HEK293T (cell line): Measurements from ENCODE around the gene LRRC14B.

Experiments
- CTCF ChIA-PET: fragments of 350-600 bp; formaldehyde crosslinking; extraction: SDS; loops from one replicate; lab custom pipeline; 2021; ENCODE audit warnings: antibody characterized with exemption, inconsistent platforms; lab: Yijun Ruan, JAX
- POLR2A ChIA-PET: fragments of 350-600 bp; formaldehyde crosslinking; extraction: SDS; loops from one replicate; lab custom pipeline; 2020; ENCODE audit warnings: antibody characterized with exemption, inconsistent platforms; lab: Yijun Ruan, JAX
- DNase-seq: peaks from one replicate; pipeline ENCODE4 v3.0.0; 2012; ENCODE audit warnings: mixed read lengths; ENCODE audit errors: extremely low spot score
- ARNT ChIP-seq: fragments of 450-650 bp; IDR thresholded peaks from 2 replicates; pipeline ENCODE4 v1.6.1; 2017; ENCODE audit warnings: mild to moderate bottlenecking
- BHLHE40 ChIP-seq: fragments of 450-650 bp; IDR thresholded peaks from 2 replicates; pipeline ENCODE4 v1.6.1; 2016; ENCODE audit warnings: mild to moderate bottlenecking, moderate library complexity, borderline replicate concordance
- CTBP1 ChIP-seq: fragments of 450-650 bp; IDR thresholded peaks from 2 replicates; pipeline ENCODE4 v1.6.1; 2016; ENCODE audit warnings: borderline replicate concordance
- ELF4 ChIP-seq: fragments of 450-650 bp; IDR thresholded peaks from 2 replicates; pipeline ENCODE4 v1.6.1; 2017; ENCODE audit warnings: antibody characterized with exemption
- FOXA1 ChIP-seq: fragments of 450-650 bp; IDR thresholded peaks from 2 replicates; pipeline ENCODE4 v1.6.1; 2016; ENCODE audit warnings: mild to moderate bottlenecking
- FOXK2 ChIP-seq: fragments of 450-650 bp; IDR thresholded peaks from 2 replicates; pipeline ENCODE4 v1.6.1; 2016; ENCODE audit warnings: mild to moderate bottlenecking
- FOXM1 ChIP-seq: fragments of 450-650 bp; IDR thresholded peaks from 2 replicates; pipeline ENCODE4 v1.6.1; 2017; ENCODE audit warnings: mild to moderate bottlenecking, borderline replicate concordance
- HDGF ChIP-seq: fragments of 450-650 bp; IDR thresholded peaks from 2 replicates; pipeline ENCODE4 v1.6.1; 2017; ENCODE audit warnings: antibody characterized with exemption, borderline replicate concordance
- L3MBTL2 ChIP-seq: fragments of 450-650 bp; conservative IDR thresholded peaks from 2 replicates; pipeline ENCODE4 v1.6.1; 2016; ENCODE audit warnings: mild to moderate bottlenecking
- LEF1 ChIP-seq: fragments of 450-650 bp; IDR thresholded peaks from 2 replicates; pipeline ENCODE4 v1.6.1; 2017; ENCODE audit warnings: mild to moderate bottlenecking, borderline replicate concordance
- NFRKB ChIP-seq: fragments of 450-650 bp; IDR thresholded peaks from 2 replicates; pipeline ENCODE4 v1.6.1; 2016; ENCODE audit warnings: mild to moderate bottlenecking, moderate library complexity
- SP1 ChIP-seq: fragments of 450-650 bp; IDR thresholded peaks from 2 replicates; pipeline ENCODE4 v1.6.1; 2017
- SUZ12 ChIP-seq: fragments of 450-650 bp; IDR thresholded peaks from 2 replicates; pipeline ENCODE4 v1.6.1; 2016; ENCODE audit warnings: mild to moderate bottlenecking
- TARDBP ChIP-seq: fragments of 450-650 bp; IDR thresholded peaks from 2 replicates; pipeline ENCODE4 v1.6.1; 2016
- ZNF384 ChIP-seq: fragments of 450-650 bp; IDR thresholded peaks from 2 replicates; pipeline ENCODE4 v1.6.1; 2016
- TF ChIP-seq, protein P1 (sequence below): fragments of 450-650 bp; IDR thresholded peaks from 2 replicates; pipeline ENCODE4 v1.6.1; 2016

LRRC14B gene

DNA sequence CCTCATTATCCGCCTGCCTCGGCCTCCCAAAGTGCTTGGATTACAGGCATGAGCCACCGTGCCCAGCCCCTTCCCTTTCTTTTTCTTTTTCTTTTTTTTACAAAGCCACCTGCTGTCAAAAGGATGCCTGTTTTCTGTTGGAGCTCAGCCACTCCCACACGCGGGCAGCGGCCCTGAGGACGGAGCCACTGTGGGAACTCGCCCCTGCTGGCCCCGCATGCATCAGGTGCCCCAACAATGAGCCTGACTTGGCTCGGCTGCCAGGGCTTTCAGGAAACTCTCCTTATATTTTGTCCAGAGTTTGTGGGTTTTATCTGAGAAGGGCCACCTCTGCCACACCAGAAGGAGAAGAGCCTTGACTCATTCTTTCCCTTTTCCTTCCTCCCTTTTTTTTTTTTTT, 37.1 kb upstream of the LRRC14B start:
- DNase-seq = no peak
- CTCF ChIA-PET = no interaction called here
- POLR2A ChIA-PET = no interaction called here
- TF ChIP-seq BHLHE40 = no peak
- TF ChIP-seq NFRKB = no peak
- TF ChIP-seq LEF1 = no peak
- TF ChIP-seq, protein P1, sequence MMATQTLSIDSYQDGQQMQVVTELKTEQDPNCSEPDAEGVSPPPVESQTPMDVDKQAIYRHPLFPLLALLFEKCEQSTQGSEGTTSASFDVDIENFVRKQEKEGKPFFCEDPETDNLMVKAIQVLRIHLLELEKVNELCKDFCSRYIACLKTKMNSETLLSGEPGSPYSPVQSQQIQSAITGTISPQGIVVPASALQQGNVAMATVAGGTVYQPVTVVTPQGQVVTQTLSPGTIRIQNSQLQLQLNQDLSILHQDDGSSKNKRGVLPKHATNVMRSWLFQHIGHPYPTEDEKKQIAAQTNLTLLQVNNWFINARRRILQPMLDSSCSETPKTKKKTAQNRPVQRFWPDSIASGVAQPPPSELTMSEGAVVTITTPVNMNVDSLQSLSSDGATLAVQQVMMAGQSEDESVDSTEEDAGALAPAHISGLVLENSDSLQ = no peak
- no peak for TF ChIP-seq FOXA1

DNA sequence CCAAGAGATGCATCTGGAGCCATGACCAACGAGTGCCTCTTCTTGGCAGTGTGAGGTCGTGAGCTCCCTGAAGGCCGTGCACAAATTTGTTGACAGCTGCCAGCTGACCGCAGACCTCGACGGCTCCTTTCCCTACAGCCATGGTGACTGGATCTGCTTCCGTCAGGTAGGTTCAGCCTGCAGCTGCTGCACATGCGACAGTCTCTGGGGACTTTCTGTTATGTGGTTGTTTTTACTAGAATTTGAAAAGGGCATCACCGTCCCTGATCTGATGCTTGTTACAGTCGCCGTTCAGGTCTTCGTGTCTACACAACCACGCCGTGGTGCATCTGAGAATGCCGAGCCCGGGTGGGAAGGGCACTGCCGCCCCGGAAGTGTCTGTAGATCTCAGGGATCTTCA, 36.5 kb upstream of the LRRC14B start:
- ChIA-PET CTCF (no interaction called here), POLR2A (no interaction called here)
- no peak for TF ChIP-seq L3MBTL2
- TF ChIP-seq BHLHE40 = no peak
- no peak for TF ChIP-seq FOXM1
- TF ChIP-seq FOXK2 = no peak
- no peak for TF ChIP-seq ARNT
- no peak for TF ChIP-seq FOXA1
- no peak for TF ChIP-seq ELF4
- no peak for TF ChIP-seq LEF1
- no peak for TF ChIP-seq NFRKB
- no peak for TF ChIP-seq ZNF384
- no peak for TF ChIP-seq TARDBP
- TF ChIP-seq, protein P1 = no peak
- no peak for DNase-seq

DNA sequence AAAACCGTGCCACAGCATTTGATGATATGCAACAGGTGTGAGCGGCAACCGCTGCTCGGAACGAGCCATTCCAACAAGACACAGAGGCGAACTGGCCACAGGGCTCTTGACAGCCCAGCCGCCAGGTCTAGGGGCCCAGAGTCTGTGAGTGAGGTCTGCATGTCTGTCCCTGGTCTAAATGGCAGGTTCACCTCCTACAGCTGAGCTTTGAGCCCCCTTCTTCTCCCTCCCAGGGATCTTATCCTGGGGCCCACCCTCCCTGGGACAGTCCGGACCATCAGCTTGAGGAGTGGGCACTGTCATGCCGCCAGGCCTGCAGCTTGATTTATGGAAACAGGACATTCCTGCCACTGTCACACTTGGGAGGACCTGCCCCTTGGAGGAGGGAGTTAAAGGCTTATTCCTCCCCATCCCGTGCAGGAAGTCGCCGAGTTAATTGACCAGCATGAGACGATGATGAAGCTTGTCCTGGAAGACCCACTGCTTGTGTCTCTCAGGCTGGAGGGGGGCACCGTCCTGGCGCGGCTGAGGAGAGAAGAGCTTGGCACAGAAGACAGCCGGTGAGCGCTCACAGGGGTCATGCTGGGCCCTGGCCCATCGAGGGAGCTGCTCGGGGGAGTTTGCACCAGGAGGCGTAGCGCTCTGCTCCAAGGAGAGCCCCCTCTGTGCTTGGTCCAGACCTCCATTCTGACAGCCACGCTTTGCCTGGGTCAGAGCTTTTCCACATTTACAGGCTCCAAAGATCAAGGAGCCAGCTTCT, 35.5 kb upstream of the LRRC14B start:
- POLR2A ChIA-PET = no interaction called here
- TF ChIP-seq FOXM1 (no peak), HDGF (no peak), FOXK2 (no peak), SP1 (no peak), TARDBP (no peak), SUZ12 (no peak), NFRKB (no peak), L3MBTL2 (no peak), LEF1 (no peak), ARNT (no peak), FOXA1 (no peak)
- TF ChIP-seq, protein P1 = no peak
- DNase-seq = no peak
- CTCF ChIA-PET = no interaction called here

DNA sequence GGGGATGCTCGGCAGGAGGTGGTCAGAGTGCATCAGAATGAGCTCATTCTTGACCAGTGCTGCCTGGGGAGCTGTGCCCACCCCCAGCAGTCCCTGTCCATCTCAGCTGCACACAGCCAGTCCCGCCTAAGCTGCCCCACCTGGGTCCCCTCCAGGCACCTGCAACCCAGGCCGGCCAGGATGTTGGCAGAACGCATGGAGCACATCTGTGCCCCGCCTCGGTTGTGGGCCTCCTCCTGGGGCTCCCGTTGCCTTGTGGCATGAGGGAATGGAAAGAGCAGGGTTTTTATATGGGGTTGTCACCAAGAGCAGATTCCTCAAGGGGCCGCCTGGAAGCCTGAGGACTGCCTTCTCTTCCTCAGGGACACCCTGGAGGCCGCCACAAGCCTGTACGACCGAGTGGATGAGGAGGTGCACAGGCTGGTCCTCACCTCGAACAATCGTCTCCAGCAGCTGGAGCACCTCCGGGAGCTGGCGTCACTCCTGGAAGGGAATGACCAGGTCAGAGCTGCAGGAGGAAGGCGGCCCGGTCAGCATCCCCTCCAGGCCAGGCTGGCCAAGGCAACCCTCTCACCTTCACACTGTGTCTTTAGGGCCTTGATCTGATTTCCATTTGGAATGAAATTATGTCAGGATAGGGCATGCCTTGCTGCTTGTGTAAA, 34.8 kb upstream of the LRRC14B start:
- POLR2A ChIA-PET = no interaction called here
- no peak for TF ChIP-seq CTBP1
- no peak for TF ChIP-seq FOXA1
- no peak for TF ChIP-seq HDGF
- no peak for TF ChIP-seq L3MBTL2
- no peak for TF ChIP-seq TARDBP

DNA sequence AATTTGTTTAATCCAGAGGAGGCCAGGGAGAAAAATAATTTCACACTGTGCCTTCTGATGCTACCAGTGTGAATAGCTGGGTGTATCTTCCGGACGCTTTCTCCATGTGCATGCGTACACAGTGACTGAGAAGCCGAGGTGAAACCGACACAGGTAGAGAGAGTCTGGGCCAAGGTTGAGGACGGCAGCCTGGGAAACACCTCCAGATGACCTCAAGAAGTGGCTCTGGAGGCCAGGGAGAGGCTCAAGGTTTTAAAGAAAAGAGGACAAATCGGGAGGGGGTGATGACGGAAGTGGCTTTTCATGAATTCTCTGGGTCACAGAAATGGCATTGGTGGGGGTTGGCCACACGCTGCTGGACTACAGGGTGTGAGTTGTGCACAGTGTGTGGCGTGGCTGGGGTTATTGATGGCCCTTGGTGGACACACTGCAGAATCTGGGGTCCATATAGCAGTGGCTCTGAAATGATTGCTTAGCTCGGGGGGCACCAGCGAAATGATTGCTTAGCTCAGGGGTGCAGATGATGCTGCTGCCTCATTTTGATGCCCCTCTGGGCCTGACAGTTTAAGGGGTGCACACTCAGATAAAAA, 34.1 kb upstream of the LRRC14B start:
- ChIA-PET POLR2A (interaction anchor here (0.8 kb wide), 1 partner anchor 61 kb away, joined by 3 read pairs; the partner anchor contains the start of gene SDHA), CTCF (no interaction called here)
- DNase-seq = no peak
- no peak for TF ChIP-seq BHLHE40

More for the DNA sequence above, 34.8 kb upstream of the LRRC14B start:
- no peak for DNase-seq
- CTCF ChIA-PET = no interaction called here

DNA sequence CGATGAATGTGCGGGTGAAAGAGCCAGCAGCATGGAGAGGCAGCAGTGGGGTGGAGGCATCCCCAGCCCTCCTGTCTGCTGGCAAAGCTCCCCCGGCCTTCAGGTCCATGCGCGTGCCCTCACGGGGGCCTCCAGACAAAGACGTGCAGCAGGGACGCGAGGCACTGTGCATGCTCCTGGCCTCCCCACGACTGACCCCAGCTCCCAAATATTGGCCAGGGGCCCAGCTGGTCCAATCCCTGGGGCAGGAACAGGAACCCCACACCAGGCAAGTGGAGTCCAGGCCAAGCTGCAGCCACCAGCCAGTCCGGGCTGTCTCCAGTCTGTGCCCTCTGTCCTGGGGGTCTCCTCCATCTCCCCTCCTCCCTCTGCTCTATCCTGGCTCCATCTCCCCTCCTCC, 33.5 kb upstream of the LRRC14B start:
- no peak for DNase-seq
- no peak for TF ChIP-seq ZNF384
- TF ChIP-seq L3MBTL2 = no peak
- no peak for TF ChIP-seq FOXK2
- TF ChIP-seq, protein P1 = no peak
- POLR2A ChIA-PET = interaction anchor here (0.8 kb wide), 1 partner anchor 60 kb away, joined by 3 read pairs; the partner anchor contains the start of gene SDHA
- CTCF ChIA-PET = no interaction called here
